Ovary (tissue), 9 donors: ENCODE data around the gene TMEFF2. TPM values are rescaled to one million over a fixed set of nuclear protein-coding genes. Genes with fewer than 3 reads are reported as not detected.

Source experiments
- DNase-seq, 5 donors: peaks; one replicate each; pipeline ENCODE4 v3.0.0-alpha.2; 2019 to 2020
- H3K27ac ChIP-seq, 2 donors: fragments of 200-600 bp; one replicate each; pipeline versions ENCODE4 v1.5.1 to v1.8.0; 2019 to 2022
- H3K27me3 ChIP-seq: fragments of 200-600 bp; one replicate; pipeline ENCODE4 v1.8.0; 2022
- H3K36me3 ChIP-seq: fragments of 200-600 bp; sonication (generic); one replicate; pipeline ENCODE4 v1.5.1; 2019
- H3K4me1 ChIP-seq: one replicate; pipeline ENCODE4 v1.8.1; 2013; ENCODE audit warnings: mild to moderate bottlenecking, moderate library complexity; ENCODE audit not compliant: insufficient read depth
- H3K4me3 ChIP-seq: fragments of 200-600 bp; sonication (generic); one replicate; pipeline ENCODE4 v1.5.1; 2017
- H3K9me3 ChIP-seq, 2 donors: fragments of 200-600 bp in 1 of 2; sonication (generic) in 1 of 2; one replicate each; pipeline versions ENCODE4 v1.5.1 to v1.8.1; 2013 to 2019; ENCODE audit warnings: mild to moderate bottlenecking in 1 of 2, moderate library complexity in 1 of 2
- CTCF ChIP-seq, 3 donors: fragments of 450-650 bp in 2 of 3; fragments of 200-600 bp in 1 of 3; IDR thresholded peaks; one replicate each; pipeline versions ENCODE4 v1.5.1 to v1.8.0; 2016 to 2022; ENCODE audit warnings: antibody characterized with exemption in 3 of 3, mild to moderate bottlenecking in 1 of 3
- EP300 ChIP-seq: sonication (generic); formaldehyde crosslinking; IDR thresholded peaks from one replicate; pipeline ENCODE4 v1.6.1; 2017; ENCODE audit warnings: antibody characterized with exemption
- POLR2A ChIP-seq: fragments of 450-650 bp; IDR thresholded peaks from one replicate; pipeline ENCODE4 v1.6.1; 2017; ENCODE audit warnings: antibody characterized with exemption, mild to moderate bottlenecking, moderate library complexity
- WGBS, 3 donors: extraction: QIAGEN DNeasy Blood & Tissue Kit in 1 of 3; methylation state at CpG; one replicate each; pipeline versions ENCODE4 v1.1.5 to v1.1.7; 2013 to 2017; 5-methylcytosine and 5-hydroxymethylcytosine counted together
- intact Hi-C, 4 donors: fragments of 100-400 bp; cut with DNase I; formaldehyde crosslinking; loops; one replicate each; pipeline versions ENCODE4 v1.11.0 to v1.15.1; 2022 to 2023
- polyA plus RNA-seq, 2 donors: library from polyadenylated mRNA; stranded (reverse); fragments of 200-250 nt in 1 of 2; fragments of 350-450 nt in 1 of 2; fragmentation: Illumina TruSeq in 1 of 2; extraction: RNeasy Lipid Tissue Mini Kit (QIAGEN cat#74804) in 1 of 2; gene quantifications; one replicate each; pipeline ENCODE4 v1.2.3, GENCODE V29; 2013 to 2014
- total RNA-seq, 7 donors: library from RNA; depleted of rRNA in 2 of 7; stranded (reverse); fragments of >200 nt in 2 of 7; fragmentation: NEBNext Ultra II Directional in 3 of 7; extraction: Animal tissue kit (Norgen Biotek cat#: 25700) in 3 of 7; gene quantifications; one replicate each; pipeline versions ENCODE4 v1.1.0 to v1.2.4, GENCODE V29; 2016 to 2023
- donor health status: DM: no; HTN: no; CAD: no; lungs with moderate emphysema.
- donor health status: DM: no; HTN: no; CAD: no.
- donor health status: Bipolar disorder and iron deficiency.
- donor health status: DM: yes; HTN: yes; CAD: no.
- donor health status: DM: no; HTN: no; CAD: no.
- donor health status: DM: yes; HTN: yes; CAD: no.

Gene TMEFF2
- total and polyA plus RNA-seq, 9 donors: 0.05 to 0.34 (median 0.08) TPM; not detected in 5

- Histone ChIP-seq H3K4me3 (no peak overlapping the region), H3K9me3 (no peaks in the 10 kb centered on the region), H3K4me1 (no peaks in the 10 kb centered on the region), H3K36me3 (no peaks in the 10 kb centered on the region), H3K27me3 (no peaks in the 10 kb centered on the region), H3K27ac (no peak overlapping the region)
- intact Hi-C loops: no loop called here
- 87 to 93% (median 92%) methylated on average over 5 of the region's 5 CpGs for WGBS, 3 donors
- no peak for DNase-seq
- TF ChIP-seq POLR2A (no peak), CTCF (IDR thresholded peaks at IDR 0.05) (no peak), EP300 (no peak)
These were observed 152.6 kb downstream of the TMEFF2 start for GRCh38 chr2:192042126-192042525.

DNA sequence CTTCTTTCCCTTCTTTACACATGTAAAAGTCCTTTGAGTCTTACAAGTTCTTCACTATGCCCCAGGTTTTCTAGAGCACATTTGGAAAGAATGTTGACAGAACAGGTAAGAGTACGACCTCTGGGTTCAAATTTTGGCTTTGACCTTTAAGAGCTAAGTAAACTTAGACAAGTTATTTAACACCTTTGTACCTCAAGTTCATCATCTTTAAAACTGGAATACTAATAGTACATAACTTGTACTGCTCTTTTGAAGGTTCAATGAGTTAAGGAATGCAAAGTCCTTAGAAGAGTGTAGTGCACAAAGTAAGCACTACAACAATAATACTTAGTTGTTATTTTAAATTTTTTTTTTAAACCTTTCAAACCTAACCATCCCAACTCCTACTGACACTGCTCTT, 156.6 kb downstream of the TMEFF2 start:
- intact Hi-C loops: no loop called here
- H3K27ac ChIP-seq: no peak overlapping the region
- no peak for TF ChIP-seq POLR2A
- TF ChIP-seq EP300: no peak
- no peak for TF ChIP-seq CTCF (IDR thresholded peaks at IDR 0.05)
- no peak overlapping the region for H3K4me3 ChIP-seq
- WGBS, 3 donors: 89 to 93% (median 92%) methylated on average over 1 of the region's 1 CpG
- no peak for DNase-seq
- no peaks in the 10 kb centered on the region for H3K27me3 ChIP-seq
- H3K36me3 ChIP-seq: no peaks in the 10 kb centered on the region
- no peaks in the 10 kb centered on the region for H3K4me1 ChIP-seq
- no peaks in the 10 kb centered on the region for H3K9me3 ChIP-seq

DNA sequence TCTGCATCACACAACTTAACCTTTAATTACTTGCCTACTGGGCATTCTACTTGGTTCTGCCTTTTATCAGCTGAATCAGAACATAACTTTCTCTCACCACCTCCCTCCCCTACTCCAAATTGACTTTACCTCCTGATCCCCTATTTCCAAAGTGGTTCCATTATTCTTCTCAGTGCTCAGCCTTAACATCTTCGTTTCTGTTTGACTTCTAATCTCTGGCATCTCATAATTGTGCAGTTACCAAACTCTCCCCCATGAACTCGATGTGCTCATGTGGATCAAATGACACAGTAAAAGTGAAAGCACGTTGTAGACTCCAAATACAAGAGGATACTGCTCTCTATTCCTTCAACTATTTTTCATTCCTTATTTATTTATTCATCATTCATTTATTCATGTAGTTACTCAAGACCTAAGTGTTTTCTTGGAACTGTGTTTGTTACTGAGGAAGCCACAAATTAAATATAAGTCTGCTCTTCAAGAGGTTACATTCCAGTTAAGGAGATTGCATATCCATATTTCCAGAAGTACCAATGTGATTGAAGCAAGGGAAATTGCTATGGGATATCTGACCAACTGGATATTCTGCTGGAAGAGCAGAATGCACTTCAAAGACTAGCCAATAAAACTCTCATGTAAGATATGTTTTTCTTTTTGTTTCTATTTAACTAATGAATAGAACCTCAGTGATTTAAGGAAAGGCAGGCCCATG, 158.8 kb downstream of the TMEFF2 start:
- no peaks in the 10 kb centered on the region for H3K9me3 ChIP-seq
- H3K27me3 ChIP-seq: no peaks in the 10 kb centered on the region
- DNase-seq: no peak
- no peaks in the 10 kb centered on the region for H3K4me1 ChIP-seq
- 32 to 40% (median 34%) methylated on average over 3 of the region's 3 CpGs for WGBS, 3 donors
- no peak overlapping the region for H3K4me3 ChIP-seq
- intact Hi-C loops: no loop called here
- no peak for TF ChIP-seq POLR2A
- TF ChIP-seq CTCF (IDR thresholded peaks at IDR 0.05): no peak
- no peaks in the 10 kb centered on the region for H3K36me3 ChIP-seq
- no peak overlapping the region for H3K27ac ChIP-seq

GRCh38 chr2:192030856-192031255, 163.9 kb downstream of the TMEFF2 start:
- 92 to 99% (median 97%) methylated on average over 3 of the region's 3 CpGs for WGBS, 3 donors
- Histone ChIP-seq H3K27me3 (no peaks in the 10 kb centered on the region), H3K4me3 (no peak overlapping the region), H3K36me3 (no peaks in the 10 kb centered on the region), H3K27ac (no peak overlapping the region), H3K4me1 (no peaks in the 10 kb centered on the region), H3K9me3 (no peaks in the 10 kb centered on the region)
- TF ChIP-seq POLR2A: no peak
- TF ChIP-seq EP300: no peak
- no peak for TF ChIP-seq CTCF (IDR thresholded peaks at IDR 0.05)
- DNase-seq: no peak
- intact Hi-C loops: no loop called here
